HG03139 (cell line): ENCODE results near the gene SGCD.
"Not testable (repeated sequence)": the region's sequence is repeated elsewhere in the genome, so short reads cannot be mapped to it uniquely, and the experiment has no call there.

Experiments used
- ATAC-seq: cut with Tn5 transposase; IDR thresholded peaks from one replicate; pipeline ENCODE4 v1.9.1; 2021; ENCODE audit not compliant: unreplicated experiment

SGCD gene

GRCh38 chr5:156617426-156617825, 290.5 kb downstream of the SGCD start:
- ATAC-seq = no peak

- ATAC-seq = no peak
These were observed 291.6 kb downstream of the SGCD start for GRCh38 chr5:156618601-156619000.

GRCh38 chr5:156621719-156622118, 294.8 kb downstream of the SGCD start:
- no peak for ATAC-seq

GRCh38 chr5:156623381-156624040, 296.5 kb downstream of the SGCD start:
- ATAC-seq = no peak

- ATAC-seq = no peak
These were observed 297.7 kb downstream of the SGCD start for GRCh38 chr5:156624686-156625085.

GRCh38 chr5:156628421-156628820, 301.5 kb downstream of the SGCD start:
- ATAC-seq = no peak

- no peak for ATAC-seq
These were observed 304.0 kb downstream of the SGCD start for GRCh38 chr5:156631005-156631404.

- ATAC-seq = no peak
These were observed 307.3 kb downstream of the SGCD start for GRCh38 chr5:156634301-156634700.

GRCh38 chr5:156640691-156641241, 313.8 kb downstream of the SGCD start:
- ATAC-seq = no peak

- ATAC-seq = no peak
These were observed 314.7 kb downstream of the SGCD start for GRCh38 chr5:156641686-156642085.

- no peak for ATAC-seq
These were observed 320.1 kb downstream of the SGCD start for GRCh38 chr5:156647034-156647451.

- ATAC-seq = no peak
These were observed 327.5 kb downstream of the SGCD start for GRCh38 chr5:156654444-156654843.

GRCh38 chr5:156655732-156656131, 328.8 kb downstream of the SGCD start:
- ATAC-seq = no peak

GRCh38 chr5:156664832-156665231, 337.9 kb downstream of the SGCD start:
- not testable (repeated sequence) for ATAC-seq

GRCh38 chr5:156666686-156667085, 339.7 kb downstream of the SGCD start:
- ATAC-seq = not testable (repeated sequence)

GRCh38 chr5:156667616-156668015, 340.7 kb downstream of the SGCD start:
- ATAC-seq = no peak

GRCh38 chr5:156669416-156669815, 342.5 kb downstream of the SGCD start:
- no peak for ATAC-seq

GRCh38 chr5:156670615-156671014, 343.7 kb downstream of the SGCD start:
- no peak for ATAC-seq

GRCh38 chr5:156675395-156675794, 348.4 kb downstream of the SGCD start:
- no peak for ATAC-seq

GRCh38 chr5:156677963-156678362, 351.0 kb downstream of the SGCD start:
- ATAC-seq = no peak

- ATAC-seq = no peak
These were observed 351.5 kb downstream of the SGCD start for GRCh38 chr5:156678484-156678883.

GRCh38 chr5:156680831-156681230, 353.9 kb downstream of the SGCD start:
- ATAC-seq = no peak

- no peak for ATAC-seq
These were observed 354.3 kb downstream of the SGCD start for GRCh38 chr5:156681265-156681664.
